Neural cell (in vitro differentiated cells): Measurements from ENCODE around the gene NBR1. TPM values are rescaled to one million over a fixed set of nuclear protein-coding genes. Genes with fewer than 3 reads are reported as not detected.

Experiments used
- H2AFZ ChIP-seq: fragments of 200-600, 300-800 bp; sonication (generic), shearing (Covaris generic); 2 replicates; pipeline ENCODE4 v1.6.0; 2014; ENCODE audit warnings: low read depth, mild to moderate bottlenecking, antibody characterized with exemption, low read length, moderate library complexity
- H3F3A ChIP-seq: fragments of 200-600 bp; shearing (Covaris generic); 2 replicates; pipeline ENCODE4 v1.6.1; 2016; ENCODE audit warnings: mild to moderate bottlenecking, moderate library complexity, mixed read lengths, antibody characterized with exemption, low read length; ENCODE audit not compliant: insufficient read depth, poor library complexity, severe bottlenecking
- H3K27ac ChIP-seq: fragments of 200-600, 300-800 bp; sonication (generic), shearing (Covaris generic); 2 replicates; pipeline ENCODE4 v1.5.1; 2014; ENCODE audit warnings: mild to moderate bottlenecking, low read length, moderate library complexity
- H3K27me3 ChIP-seq: fragments of 300-800, 200-600 bp; sonication (generic), shearing (Covaris generic); 2 replicates; pipeline ENCODE4 v1.6.0; 2014; ENCODE audit warnings: mild to moderate bottlenecking, low read depth, low read length, moderate library complexity; ENCODE audit not compliant: insufficient read depth
- H3K36me3 ChIP-seq: fragments of 300-800, 200-600 bp; sonication (generic), shearing (Covaris generic); 2 replicates; pipeline ENCODE4 v1.5.1; 2014; ENCODE audit warnings: mild to moderate bottlenecking, antibody characterized with exemption, low read length, moderate library complexity; ENCODE audit not compliant: insufficient read depth
- H3K4me2 ChIP-seq: fragments of 300-800, 200-600 bp; sonication (generic), shearing (Covaris generic); 2 replicates; pipeline ENCODE4 v1.6.0; 2014; ENCODE audit warnings: mild to moderate bottlenecking, low read length
- H3K4me3 ChIP-seq: fragments of 300-800, 200-600 bp; sonication (generic), shearing (Covaris generic); 2 replicates; pipeline ENCODE4 v1.5.1; 2014; ENCODE audit warnings: mild to moderate bottlenecking, low read length, moderate library complexity
- H3K79me2 ChIP-seq: fragments of 200-600 bp; shearing (Covaris generic); replicated peaks from 2 replicates; pipeline ENCODE4 v1.6.0; 2014; ENCODE audit warnings: mild to moderate bottlenecking, low read length, moderate library complexity; ENCODE audit not compliant: insufficient read depth
- H3K9ac ChIP-seq: fragments of 300-800, 200-600 bp; sonication (generic), shearing (Covaris generic); 2 replicates; pipeline ENCODE4 v1.6.1; 2016; ENCODE audit warnings: mild to moderate bottlenecking, low read length, mixed read lengths
- H3K9me2 ChIP-seq: fragments of 200-600 bp; shearing (Covaris generic); 2 replicates; pipeline ENCODE4 v1.6.1; 2016; ENCODE audit warnings: mild to moderate bottlenecking, low read length, mixed read lengths; ENCODE audit not compliant: insufficient read depth
- H3K9me3 ChIP-seq: fragments of 200-600, 300-800 bp; sonication (generic), shearing (Covaris generic); 2 replicates; pipeline ENCODE4 v1.6.1; 2016; ENCODE audit warnings: mild to moderate bottlenecking, mixed run types, low read length, moderate library complexity, mixed read lengths
- H4K20me1 ChIP-seq: fragments of 200-600 bp; shearing (Covaris generic); 2 replicates; pipeline ENCODE4 v1.6.1; 2016; ENCODE audit warnings: mild to moderate bottlenecking, mixed run types; ENCODE audit not compliant: insufficient read depth
- EP300 ChIP-seq: fragments of 450-650 bp; conservative IDR thresholded peaks from 2 replicates; pipeline ENCODE4 v1.6.1; 2014; ENCODE audit warnings: antibody characterized with exemption, mild to moderate bottlenecking, moderate library complexity; ENCODE audit not compliant: poor library complexity, severe bottlenecking
- EZH2 ChIP-seq: fragments of 200-600, 300-800 bp; shearing (Covaris generic), sonication (generic); IDR thresholded peaks from 2 replicates; pipeline ENCODE4 v1.6.1; 2014; ENCODE audit warnings: antibody characterized with exemption, low read length, borderline replicate concordance, mild to moderate bottlenecking; ENCODE audit not compliant: insufficient read depth, poor library complexity, severe bottlenecking
- MXI1 ChIP-seq: fragments of 450-650 bp; conservative IDR thresholded peaks from 2 replicates; pipeline ENCODE4 v1.6.1; 2014; ENCODE audit warnings: antibody characterized with exemption, mild to moderate bottlenecking; ENCODE audit not compliant: poor library complexity, severe bottlenecking
- POLR2AphosphoS5 ChIP-seq: IDR thresholded peaks from 2 replicates; pipeline ENCODE4 v1.6.1; 2012
- RAD21 ChIP-seq: fragments of 450-650 bp; conservative IDR thresholded peaks from 2 replicates; pipeline ENCODE4 v1.6.1; 2014; ENCODE audit warnings: antibody characterized with exemption, mild to moderate bottlenecking, moderate library complexity
- SMC3 ChIP-seq: fragments of 450-650 bp; conservative IDR thresholded peaks from 2 replicates; pipeline ENCODE4 v1.6.1; 2014; ENCODE audit warnings: antibody characterized with exemption, mild to moderate bottlenecking, moderate library complexity; ENCODE audit not compliant: poor library complexity
- TAF1 ChIP-seq: IDR thresholded peaks from 2 replicates; pipeline ENCODE4 v1.6.1; 2012; ENCODE audit warnings: low read depth
- polyA minus RNA-seq: library from RNA; depleted of rRNA, polyadenylated mRNA; stranded (reverse); fragments of >200 nt; gene quantifications from 2 replicates; pipeline ENCODE4 v1.2.3, GENCODE V29; 2014
- polyA plus RNA-seq: library from polyadenylated mRNA; depleted of rRNA; stranded (reverse); fragments of >200 nt; gene quantifications from 2 replicates; pipeline ENCODE4 v1.2.3, GENCODE V29; 2014
- TF ChIP-seq, protein P1 (sequence below): fragments of 450-650 bp; IDR thresholded peaks from 2 replicates; pipeline ENCODE4 v1.5.1; 2014; ENCODE audit warnings: antibody characterized with exemption, mild to moderate bottlenecking, moderate library complexity; ENCODE audit not compliant: poor library complexity, severe bottlenecking
- TF ChIP-seq, protein P2 (sequence below): IDR thresholded peaks from 2 replicates; pipeline ENCODE4 v1.6.1; 2012; ENCODE audit warnings: borderline replicate concordance

NBR1 gene, protein sequence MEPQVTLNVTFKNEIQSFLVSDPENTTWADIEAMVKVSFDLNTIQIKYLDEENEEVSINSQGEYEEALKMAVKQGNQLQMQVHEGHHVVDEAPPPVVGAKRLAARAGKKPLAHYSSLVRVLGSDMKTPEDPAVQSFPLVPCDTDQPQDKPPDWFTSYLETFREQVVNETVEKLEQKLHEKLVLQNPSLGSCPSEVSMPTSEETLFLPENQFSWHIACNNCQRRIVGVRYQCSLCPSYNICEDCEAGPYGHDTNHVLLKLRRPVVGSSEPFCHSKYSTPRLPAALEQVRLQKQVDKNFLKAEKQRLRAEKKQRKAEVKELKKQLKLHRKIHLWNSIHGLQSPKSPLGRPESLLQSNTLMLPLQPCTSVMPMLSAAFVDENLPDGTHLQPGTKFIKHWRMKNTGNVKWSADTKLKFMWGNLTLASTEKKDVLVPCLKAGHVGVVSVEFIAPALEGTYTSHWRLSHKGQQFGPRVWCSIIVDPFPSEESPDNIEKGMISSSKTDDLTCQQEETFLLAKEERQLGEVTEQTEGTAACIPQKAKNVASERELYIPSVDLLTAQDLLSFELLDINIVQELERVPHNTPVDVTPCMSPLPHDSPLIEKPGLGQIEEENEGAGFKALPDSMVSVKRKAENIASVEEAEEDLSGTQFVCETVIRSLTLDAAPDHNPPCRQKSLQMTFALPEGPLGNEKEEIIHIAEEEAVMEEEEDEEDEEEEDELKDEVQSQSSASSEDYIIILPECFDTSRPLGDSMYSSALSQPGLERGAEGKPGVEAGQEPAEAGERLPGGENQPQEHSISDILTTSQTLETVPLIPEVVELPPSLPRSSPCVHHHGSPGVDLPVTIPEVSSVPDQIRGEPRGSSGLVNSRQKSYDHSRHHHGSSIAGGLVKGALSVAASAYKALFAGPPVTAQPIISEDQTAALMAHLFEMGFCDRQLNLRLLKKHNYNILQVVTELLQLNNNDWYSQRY
- polyA plus RNA-seq (59.6 and 62.4 TPM in 2 replicates), polyA minus RNA-seq (126 and 135 TPM in 2 replicates)

DNA sequence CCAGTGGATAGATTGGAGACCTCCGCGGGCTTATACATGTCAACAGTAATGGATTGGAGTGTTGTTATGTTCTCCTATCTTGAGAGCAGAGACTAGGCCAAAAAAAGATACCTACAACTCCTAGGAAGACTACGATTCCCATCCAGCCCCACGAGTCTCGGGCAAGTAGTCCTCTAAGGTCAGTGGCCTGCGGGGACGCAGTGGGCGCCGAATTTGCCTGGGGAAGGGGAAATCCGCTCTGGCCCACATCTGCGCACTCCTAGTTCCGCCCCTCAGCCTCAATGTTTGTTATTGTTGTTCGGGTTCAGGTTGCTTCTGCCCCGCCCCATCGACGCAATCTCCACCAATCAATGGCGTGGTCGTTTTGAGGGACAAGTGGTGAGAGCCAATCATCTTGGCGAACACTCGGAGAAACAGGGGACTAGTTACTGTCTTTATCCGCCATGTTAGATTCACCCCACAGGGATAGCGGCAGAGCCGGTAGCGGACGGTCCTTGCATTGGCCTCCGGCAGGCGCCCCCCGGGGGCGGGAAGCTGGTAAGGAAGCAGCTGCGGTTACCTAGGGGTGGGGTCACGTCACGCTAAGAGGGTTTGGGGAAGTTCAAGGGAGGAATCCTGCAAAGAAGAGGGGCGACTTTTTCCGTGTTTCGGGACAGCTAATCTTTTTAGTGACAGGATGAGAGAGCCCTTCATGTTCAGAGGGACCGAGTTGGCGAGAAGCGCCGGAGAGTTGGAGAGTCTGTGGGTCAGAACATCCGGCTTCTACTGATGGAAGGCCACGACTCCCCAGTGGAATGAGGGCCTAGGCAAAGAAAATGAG is at the start of gene NBR1:
TSS of gene NBR1 (plus strand) at position 449 of the 820 bp plus-strand sequence. CDS start 4,586 bp downstream, outside the sequence.
- Histone ChIP-seq H3K36me3 (no peaks in the 10 kb centered on the region), H3K9me3 (no peaks in the 10 kb centered on the region), H3F3A (peaks cover 8% of the 10 kb centered on the region), H2AFZ (peak within 1 kb of the TSS; percentile 74), H3K9me2 (no peaks in the 10 kb centered on the region), H3K4me2 (peak within 1 kb of the TSS; percentile 93), H3K4me3 (peak within 1 kb of the TSS; percentile 74), H3K27ac (peak within 1 kb of the TSS; percentile 98), H3K27me3 (no peaks in the 10 kb centered on the region), H3K9ac (peak within 1 kb of the TSS; percentile 90), H4K20me1 (no peaks in the 10 kb centered on the region), H3K79me2 (peaks cover 35% of the 10 kb centered on the region)
- no peak for TF ChIP-seq EZH2
- TF ChIP-seq MXI1: peak; percentile 45
- TF ChIP-seq POLR2AphosphoS5: peak; percentile 90
- TF ChIP-seq EP300: no peak
- peak; percentile 67 for TF ChIP-seq RAD21
- TF ChIP-seq TAF1: peak; percentile 85
- TF ChIP-seq, protein P1, sequence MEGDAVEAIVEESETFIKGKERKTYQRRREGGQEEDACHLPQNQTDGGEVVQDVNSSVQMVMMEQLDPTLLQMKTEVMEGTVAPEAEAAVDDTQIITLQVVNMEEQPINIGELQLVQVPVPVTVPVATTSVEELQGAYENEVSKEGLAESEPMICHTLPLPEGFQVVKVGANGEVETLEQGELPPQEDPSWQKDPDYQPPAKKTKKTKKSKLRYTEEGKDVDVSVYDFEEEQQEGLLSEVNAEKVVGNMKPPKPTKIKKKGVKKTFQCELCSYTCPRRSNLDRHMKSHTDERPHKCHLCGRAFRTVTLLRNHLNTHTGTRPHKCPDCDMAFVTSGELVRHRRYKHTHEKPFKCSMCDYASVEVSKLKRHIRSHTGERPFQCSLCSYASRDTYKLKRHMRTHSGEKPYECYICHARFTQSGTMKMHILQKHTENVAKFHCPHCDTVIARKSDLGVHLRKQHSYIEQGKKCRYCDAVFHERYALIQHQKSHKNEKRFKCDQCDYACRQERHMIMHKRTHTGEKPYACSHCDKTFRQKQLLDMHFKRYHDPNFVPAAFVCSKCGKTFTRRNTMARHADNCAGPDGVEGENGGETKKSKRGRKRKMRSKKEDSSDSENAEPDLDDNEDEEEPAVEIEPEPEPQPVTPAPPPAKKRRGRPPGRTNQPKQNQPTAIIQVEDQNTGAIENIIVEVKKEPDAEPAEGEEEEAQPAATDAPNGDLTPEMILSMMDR: peak; percentile 67
- TF ChIP-seq, protein P2, sequence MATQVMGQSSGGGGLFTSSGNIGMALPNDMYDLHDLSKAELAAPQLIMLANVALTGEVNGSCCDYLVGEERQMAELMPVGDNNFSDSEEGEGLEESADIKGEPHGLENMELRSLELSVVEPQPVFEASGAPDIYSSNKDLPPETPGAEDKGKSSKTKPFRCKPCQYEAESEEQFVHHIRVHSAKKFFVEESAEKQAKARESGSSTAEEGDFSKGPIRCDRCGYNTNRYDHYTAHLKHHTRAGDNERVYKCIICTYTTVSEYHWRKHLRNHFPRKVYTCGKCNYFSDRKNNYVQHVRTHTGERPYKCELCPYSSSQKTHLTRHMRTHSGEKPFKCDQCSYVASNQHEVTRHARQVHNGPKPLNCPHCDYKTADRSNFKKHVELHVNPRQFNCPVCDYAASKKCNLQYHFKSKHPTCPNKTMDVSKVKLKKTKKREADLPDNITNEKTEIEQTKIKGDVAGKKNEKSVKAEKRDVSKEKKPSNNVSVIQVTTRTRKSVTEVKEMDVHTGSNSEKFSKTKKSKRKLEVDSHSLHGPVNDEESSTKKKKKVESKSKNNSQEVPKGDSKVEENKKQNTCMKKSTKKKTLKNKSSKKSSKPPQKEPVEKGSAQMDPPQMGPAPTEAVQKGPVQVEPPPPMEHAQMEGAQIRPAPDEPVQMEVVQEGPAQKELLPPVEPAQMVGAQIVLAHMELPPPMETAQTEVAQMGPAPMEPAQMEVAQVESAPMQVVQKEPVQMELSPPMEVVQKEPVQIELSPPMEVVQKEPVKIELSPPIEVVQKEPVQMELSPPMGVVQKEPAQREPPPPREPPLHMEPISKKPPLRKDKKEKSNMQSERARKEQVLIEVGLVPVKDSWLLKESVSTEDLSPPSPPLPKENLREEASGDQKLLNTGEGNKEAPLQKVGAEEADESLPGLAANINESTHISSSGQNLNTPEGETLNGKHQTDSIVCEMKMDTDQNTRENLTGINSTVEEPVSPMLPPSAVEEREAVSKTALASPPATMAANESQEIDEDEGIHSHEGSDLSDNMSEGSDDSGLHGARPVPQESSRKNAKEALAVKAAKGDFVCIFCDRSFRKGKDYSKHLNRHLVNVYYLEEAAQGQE: peak; percentile 62
- TF ChIP-seq SMC3: peak; percentile 73
